H1 (cell line): ENCODE measurements around the gene TMEM117. TPM values are rescaled to one million over a fixed set of nuclear protein-coding genes. Genes with fewer than 3 reads are reported as not detected.

ENCODE experiments used
- CTCF ChIA-PET: fragments of 300-600 bp; sonication (Branson Sonifier 250); formaldehyde crosslinking; loops from one replicate; lab custom pipeline; 2021; ENCODE audit not compliant: partially characterized antibody; lab: Charles Lee
- POLR2A ChIA-PET: fragments of 300-600 bp; sonication (Branson Sonifier 250); formaldehyde crosslinking; loops from one replicate; lab custom pipeline; 2021; ENCODE audit warnings: inconsistent platforms; ENCODE audit not compliant: partially characterized antibody; lab: Charles Lee
- DNase-seq, 2 experiments: peaks; one replicate each; pipeline versions ENCODE4 v3.0.0 to v3.0.0-alpha.2; 2010 to 2022; ENCODE audit warnings: low spot score in 2 of 2, low read depth in 1 of 2, mixed read lengths in 1 of 2
- FAIRE-seq: peaks from 2 replicates; lab custom pipeline; 2011; peaks lifted over from hg19 to GRCh38; lab: Jason Lieb, UNC
- H2AFZ ChIP-seq: 2 replicates; pipeline ENCODE4 v1.8.1; 2012; ENCODE audit warnings: low read length, inconsistent platforms
- H2AK5ac ChIP-seq: 2 replicates; pipeline ENCODE4 v1.6.1; 2013; ENCODE audit warnings: low read depth, low read length
- H2BK120ac ChIP-seq: replicated peaks from 2 replicates; pipeline ENCODE3; 2013; ENCODE audit warnings: low read depth, low read length, inconsistent platforms
- H2BK12ac ChIP-seq: 2 replicates; pipeline ENCODE4 v1.6.1; 2013; ENCODE audit warnings: low read depth, low read length
- H2BK15ac ChIP-seq: 2 replicates; pipeline ENCODE4 v1.6.1; 2013; ENCODE audit warnings: low read length
- H2BK20ac ChIP-seq: 2 replicates; pipeline ENCODE4 v1.6.1; 2013; ENCODE audit warnings: low read length
- H2BK5ac ChIP-seq: 2 replicates; pipeline ENCODE4 v1.6.1; 2013; ENCODE audit warnings: low read depth, low read length
- H3K14ac ChIP-seq: 2 replicates; pipeline ENCODE4 v1.6.1; 2013; ENCODE audit warnings: inconsistent platforms; ENCODE audit not compliant: insufficient read length
- H3K18ac ChIP-seq: 2 replicates; pipeline ENCODE4 v1.6.1; 2013; ENCODE audit warnings: low read length; ENCODE audit errors: extremely low read depth
- H3K23ac ChIP-seq: 2 replicates; pipeline ENCODE4 v1.6.1; 2013; ENCODE audit warnings: inconsistent platforms; ENCODE audit not compliant: insufficient read length
- H3K23me2 ChIP-seq: 2 replicates; pipeline ENCODE4 v1.6.1; 2013; ENCODE audit warnings: low read depth, low read length
- H3K27ac ChIP-seq: 2 replicates; pipeline ENCODE4 v1.6.1; 2011; ENCODE audit warnings: low read depth, low read length, inconsistent platforms
- H3K27me3 ChIP-seq, 4 experiments: replicated peaks in 1 of 4; 1 replicate in 1 of 4; 2 replicates in 3 of 4; pipeline versions ENCODE4 v1.6.1 to v1.8.1; 2011 to 2013; ENCODE audit warnings: low read length in 3 of 4, mild to moderate bottlenecking in 3 of 4, inconsistent platforms in 2 of 4, mixed read lengths in 2 of 4, moderate library complexity in 1 of 4; ENCODE audit not compliant: control insufficient read depth in 3 of 4, insufficient read depth in 3 of 4; ENCODE audit errors: extremely low read depth in 1 of 4
- H3K36me3 ChIP-seq, 4 experiments: 2 replicates each; pipeline versions ENCODE4 v1.6.1 to v1.8.1; 2011 to 2013; ENCODE audit warnings: mild to moderate bottlenecking in 4 of 4, low read length in 3 of 4, moderate library complexity in 2 of 4, control low read depth in 1 of 4, inconsistent platforms in 1 of 4; ENCODE audit not compliant: insufficient read depth in 4 of 4, control insufficient read depth in 2 of 4
- H3K4ac ChIP-seq: replicated peaks from 2 replicates; pipeline ENCODE3; 2013; ENCODE audit warnings: low read length, low read depth, mixed read lengths, inconsistent platforms; ENCODE audit not compliant: insufficient read length
- H3K4me1 ChIP-seq, 4 experiments: replicated peaks in 1 of 4; 1 replicate in 1 of 4; 2 replicates in 3 of 4; pipeline versions ENCODE4 v1.6.1 to v1.8.1; 2011 to 2013; ENCODE audit warnings: low read length in 3 of 4, inconsistent platforms in 2 of 4, mixed read lengths in 1 of 4; ENCODE audit not compliant: insufficient read depth in 4 of 4, control insufficient read depth in 3 of 4
- H3K4me2 ChIP-seq, 2 experiments: 2 replicates each; pipeline versions ENCODE4 v1.6.1 to v1.8.1; 2011 to 2013; ENCODE audit warnings: low read depth in 2 of 2, low read length in 2 of 2, control low read depth in 1 of 2, inconsistent platforms in 1 of 2, mild to moderate bottlenecking in 1 of 2; ENCODE audit not compliant: insufficient read depth in 1 of 2
- H3K4me3 ChIP-seq, 4 experiments: fragments of 200-600, 300-600 bp in 1 of 4; sonication (generic), shearing (Covaris generic), sonication (Bioruptor Twin) in 1 of 4; 2 replicates each; pipeline versions ENCODE4 v1.5.1 to v1.8.1; 2011 to 2016; ENCODE audit warnings: low read length in 4 of 4, low read depth in 3 of 4, control low read depth in 2 of 4, inconsistent platforms in 2 of 4, mild to moderate bottlenecking in 2 of 4, mixed read lengths in 1 of 4, moderate library complexity in 1 of 4; ENCODE audit not compliant: insufficient read depth in 2 of 4; ENCODE audit errors: extremely low read depth in 1 of 4
- H3K56ac ChIP-seq: replicated peaks from 2 replicates; pipeline ENCODE3; 2013; ENCODE audit warnings: low read depth, mild to moderate bottlenecking, mixed read lengths, low read length, inconsistent platforms; ENCODE audit not compliant: insufficient read length
- H3K79me1 ChIP-seq: 2 replicates; pipeline ENCODE4 v1.6.1; 2013; ENCODE audit warnings: low read depth, low read length, control low read depth
- H3K79me2 ChIP-seq, 2 experiments: 2 replicates each; pipeline versions ENCODE4 v1.6.1 to v1.8.1; 2012 to 2013; ENCODE audit warnings: low read length in 2 of 2, mild to moderate bottlenecking in 2 of 2, inconsistent platforms in 1 of 2; ENCODE audit not compliant: insufficient read depth in 2 of 2, control insufficient read depth in 1 of 2
- H3K9ac ChIP-seq, 4 experiments: replicated peaks in 1 of 4; 1 replicate in 1 of 4; 2 replicates in 3 of 4; pipeline versions ENCODE4 v1.6.1 to v1.8.1; 2011 to 2013; ENCODE audit warnings: low read depth in 3 of 4, low read length in 3 of 4, control low read depth in 2 of 4, mild to moderate bottlenecking in 2 of 4, moderate library complexity in 2 of 4, inconsistent platforms in 1 of 4; ENCODE audit errors: extremely low read depth in 1 of 4
- H3K9me3 ChIP-seq, 2 experiments: 2 replicates each; pipeline versions ENCODE4 v1.6.1 to v1.8.1; 2012 to 2013; ENCODE audit warnings: mild to moderate bottlenecking in 2 of 2, moderate library complexity in 2 of 2, control low read depth in 1 of 2, inconsistent platforms in 1 of 2, low read depth in 1 of 2, low read length in 1 of 2, mixed read lengths in 1 of 2; ENCODE audit not compliant: insufficient read depth in 2 of 2
- H4K20me1 ChIP-seq, 2 experiments: replicated peaks in 1 of 2; 2 replicates each; pipeline versions ENCODE3 to v1.8.1; 2011 to 2013; ENCODE audit warnings: inconsistent platforms in 2 of 2, low read length in 2 of 2, mild to moderate bottlenecking in 1 of 2; ENCODE audit not compliant: insufficient read depth in 2 of 2, control insufficient read depth in 1 of 2
- H4K5ac ChIP-seq: 2 replicates; pipeline ENCODE4 v1.6.1; 2013; ENCODE audit warnings: low read length, low read depth, mixed read lengths, inconsistent platforms; ENCODE audit not compliant: insufficient read length
- H4K8ac ChIP-seq: 2 replicates; pipeline ENCODE4 v1.8.0; 2013; ENCODE audit warnings: mild to moderate bottlenecking, moderate library complexity, low read length, inconsistent platforms; ENCODE audit not compliant: insufficient read depth; ENCODE audit errors: extremely low read depth
- H4K91ac ChIP-seq: replicated peaks from 2 replicates; pipeline ENCODE3; 2013; ENCODE audit warnings: low read length, mixed read lengths, inconsistent platforms; ENCODE audit not compliant: insufficient read length
- BCL11A ChIP-seq, 2 experiments: IDR thresholded peaks; one replicate each; pipeline ENCODE4 v1.6.1; 2011; ENCODE audit warnings: low read depth in 2 of 2, low read length in 2 of 2, mild to moderate bottlenecking in 2 of 2
- CTCF ChIP-seq, 3 experiments: IDR thresholded peaks; 1 replicate in 2 of 3; 2 replicates in 1 of 3; pipeline versions ENCODE4 v1.5.1 to v1.6.1; 2011; ENCODE audit warnings: low read length in 3 of 3, mild to moderate bottlenecking in 3 of 3, inconsistent platforms in 2 of 3, low read depth in 1 of 3, moderate library complexity in 1 of 3; ENCODE audit not compliant: insufficient read depth in 1 of 3; ENCODE audit errors: control extremely low read depth in 1 of 3
- HDAC2 ChIP-seq, 2 experiments: fragments of 300-600 bp in 1 of 2; sonication (generic) in 1 of 2; IDR thresholded peaks; 2 replicates each; pipeline ENCODE4 v1.6.1; 2011 to 2012; ENCODE audit warnings: low read depth in 2 of 2, low read length in 2 of 2, mild to moderate bottlenecking in 2 of 2, moderate library complexity in 2 of 2, borderline replicate concordance in 1 of 2, inconsistent platforms in 1 of 2
- KDM5A ChIP-seq: fragments of 200-600 bp; IDR thresholded peaks from 2 replicates; pipeline ENCODE4 v1.7.1; 2012; ENCODE audit warnings: mild to moderate bottlenecking, low read length, inconsistent platforms, mixed read lengths
- MAX ChIP-seq: IDR thresholded peaks from 2 replicates; pipeline ENCODE4 v1.6.1; 2012; ENCODE audit warnings: inconsistent platforms
- NANOG ChIP-seq: IDR thresholded peaks from 2 replicates; pipeline ENCODE4 v1.6.1; 2011; ENCODE audit warnings: low read length, low read depth, mild to moderate bottlenecking, inconsistent platforms; ENCODE audit not compliant: insufficient read depth, poor library complexity, severe bottlenecking
- SP1 ChIP-seq: IDR thresholded peaks from 2 replicates; pipeline ENCODE4 v1.6.1; 2011; ENCODE audit warnings: low read depth, low read length
- SUZ12 ChIP-seq: fragments of 200-600 bp; sonication (generic); IDR thresholded peaks from 2 replicates; pipeline ENCODE4 v1.6.1; 2012; ENCODE audit warnings: mild to moderate bottlenecking, inconsistent platforms, low read length, moderate library complexity, mixed read lengths
- TBP ChIP-seq: IDR thresholded peaks from 2 replicates; pipeline ENCODE4 v1.6.1; 2011; ENCODE audit warnings: low read depth, low read length, improper control_type of control experiment
- TEAD4 ChIP-seq: IDR thresholded peaks from 2 replicates; pipeline ENCODE4 v1.6.1; 2012; ENCODE audit warnings: low read depth, low read length, inconsistent platforms, mixed read lengths
- YY1 ChIP-seq: IDR thresholded peaks from 2 replicates; pipeline ENCODE4 v1.6.1; 2011; ENCODE audit warnings: low read depth, mild to moderate bottlenecking, low read length
- ZNF274 ChIP-seq: IDR thresholded peaks from 2 replicates; pipeline ENCODE4 v1.7.0; 2012; ENCODE audit warnings: low read length, borderline replicate concordance; ENCODE audit errors: extremely low read depth
- WGBS, 2 experiments: shearing (Covaris generic) in 1 of 2; methylation state at CpG; one replicate each; pipeline versions ENCODE4 v1.1.6 to v1.1.7; 2013 to 2015; ENCODE audit warnings: low lambda C conversion rate in 2 of 2, mixed read lengths in 2 of 2, inconsistent platforms in 1 of 2, low coverage in 1 of 2, missing lambda C conversion rate in 1 of 2; ENCODE audit not compliant: insufficient replicate concordance in 2 of 2, insufficient coverage in 1 of 2, insufficient read length in 1 of 2; ENCODE audit errors: extremely low coverage in 1 of 2, missing lambda C conversion rate in 1 of 2; 5-methylcytosine and 5-hydroxymethylcytosine counted together
- polyA plus RNA-seq, 7 experiments: library from polyadenylated mRNA; depleted of rRNA in 3 of 7; stranded (reverse) in 5 of 7; unstranded in 2 of 7; fragments of >200 nt in 5 of 7; fragments of 200-250 nt in 2 of 7; gene quantifications; 1 replicate in 5 of 7; 2 replicates in 1 of 7; 4 replicates in 1 of 7; pipeline versions ENCODE4 v1.2.1 to v1.2.3, GENCODE V29; 2011 to 2013; ENCODE audit warnings: missing spikeins in 2 of 7, mixed read lengths in 2 of 7
- total RNA-seq: library from RNA; stranded (reverse); fragmentation: NEBNext Ultra II Directional; extraction: Animal tissue kit (Norgen Biotek cat#: 25700); gene quantifications from 2 replicates; pipeline ENCODE4 v1.2.1, GENCODE V29; 2021

Gene TMEM117
- total and polyA plus RNA-seq, 2 of the 8 experiments (the other 6 are each of a cell fraction or from before 2014, with no cell fraction given) = 0.80 to 1.4 TPM

DNA sequence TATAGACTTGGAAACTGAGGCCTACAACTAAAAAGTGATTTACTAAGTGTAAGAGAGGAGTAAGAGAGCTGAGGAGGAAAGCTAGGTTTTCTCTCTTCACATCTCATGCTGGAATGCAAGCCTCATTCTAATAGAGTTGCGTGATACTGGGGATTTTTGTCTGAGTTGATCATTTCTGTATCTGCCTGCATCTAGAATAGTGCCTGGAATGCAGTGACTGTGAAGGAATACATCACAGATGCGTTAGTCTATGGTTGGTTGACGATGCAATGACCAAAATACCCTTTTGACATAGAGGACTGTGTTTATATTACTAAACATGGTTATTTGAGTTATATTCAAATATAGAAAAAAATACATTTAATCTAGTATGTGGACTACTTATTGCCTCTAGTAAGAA, 9.2 kb upstream of the TMEM117 start:
- no peaks in the 10 kb centered on the region for H3K4me1 ChIP-seq
- ChIA-PET CTCF (interaction anchor here (0.6 to 1.2 kb wide), 4 partner anchors 13 to 59 kb away, joined by 3 to 4 read pairs (median 3); no protein-coding TSS in a partner anchor), POLR2A (no interaction called here)
- 100% methylated on average over 3 of the region's 3 CpGs; no CpG with 5 or more reads in 1 of the 2 experiments for WGBS, 2 experiments
- H3K4ac ChIP-seq = no peak overlapping the region
- H4K8ac ChIP-seq = no peak overlapping the region
- FAIRE-seq (no peak), DNase-seq (no peak)
- no peaks in the 10 kb centered on the region for H3K27me3 ChIP-seq
- no peak overlapping the region for H2BK5ac ChIP-seq
- H3K9me3 ChIP-seq = no peaks in the 10 kb centered on the region
- no peak overlapping the region for H3K4me2 ChIP-seq
- no peak overlapping the region for H3K18ac ChIP-seq
- H2AK5ac ChIP-seq = no peak overlapping the region
- no peak overlapping the region for H3K14ac ChIP-seq
- H3K27ac ChIP-seq = no peak overlapping the region
- no peak overlapping the region for H4K5ac ChIP-seq
- H3K23me2 ChIP-seq = no peaks in the 10 kb centered on the region
- H3K56ac ChIP-seq = no peak overlapping the region
- H2BK12ac ChIP-seq = no peak overlapping the region
- no peak overlapping the region for H2BK20ac ChIP-seq
- no peak overlapping the region for H2BK15ac ChIP-seq
- H3K36me3 ChIP-seq = no peaks in the 10 kb centered on the region
- H2BK120ac ChIP-seq = no peak overlapping the region
- no peak overlapping the region for H4K91ac ChIP-seq
- no peak overlapping the region for H3K4me3 ChIP-seq
- no peak overlapping the region for H3K23ac ChIP-seq
- H2AFZ ChIP-seq = no peak overlapping the region
- no peak overlapping the region for H3K9ac ChIP-seq
- H3K79me1 ChIP-seq = no peaks in the 10 kb centered on the region
- no peaks in the 10 kb centered on the region for H4K20me1 ChIP-seq
- H3K79me2 ChIP-seq = no peaks in the 10 kb centered on the region
- TF ChIP-seq CTCF (IDR thresholded peaks at IDR 0.05; ENCODE audit: control extremely low read depth in 1 of 3, insufficient read depth in 1 of 3, low read depth in 1 of 3, low read length in 3 of 3) (no peak), BCL11A (IDR thresholded peaks at IDR 0.05; ENCODE audit: low read depth in 2 of 2, low read length in 2 of 2) (no peak), TEAD4 (no peak), HDAC2 (IDR thresholded peaks at IDR 0.05; ENCODE audit: borderline replicate concordance in 1 of 2, low read depth in 2 of 2, low read length in 2 of 2) (no peak), SUZ12 (no peak), SP1 (no peak), MAX (no peak), KDM5A (no peak), ZNF274 (no peak), NANOG (no peak), YY1 (no peak), TBP (no peak)
